GM06990 (cell line): Measurements from ENCODE around the gene MAGI1.

Experiments
- DNase-seq: peaks from one replicate; pipeline ENCODE4 v3.0.0-alpha.2; 2011; ENCODE audit not compliant: insufficient read length; ENCODE audit errors: extremely low read depth
- H3K27me3 ChIP-seq: replicated peaks from 2 replicates; pipeline ENCODE4 v1.6.0; 2011; ENCODE audit warnings: low read length; ENCODE audit not compliant: control insufficient read depth, insufficient read depth
- H3K36me3 ChIP-seq: 2 replicates; pipeline ENCODE4 v1.5.1; 2011; ENCODE audit warnings: low read length; ENCODE audit not compliant: control insufficient read depth, insufficient read depth
- H3K4me3 ChIP-seq: replicated peaks from 2 replicates; pipeline ENCODE4 v1.5.1; 2011; ENCODE audit warnings: low read depth, mild to moderate bottlenecking, control low read depth, low read length
- TF ChIP-seq, protein P1 (sequence below): IDR thresholded peaks from 2 replicates; pipeline ENCODE4 v1.5.1; 2011; ENCODE audit warnings: low read length, control low read depth, mild to moderate bottlenecking, inconsistent platforms; ENCODE audit not compliant: insufficient read depth, poor library complexity, severe bottlenecking

MAGI1 gene

DNA sequence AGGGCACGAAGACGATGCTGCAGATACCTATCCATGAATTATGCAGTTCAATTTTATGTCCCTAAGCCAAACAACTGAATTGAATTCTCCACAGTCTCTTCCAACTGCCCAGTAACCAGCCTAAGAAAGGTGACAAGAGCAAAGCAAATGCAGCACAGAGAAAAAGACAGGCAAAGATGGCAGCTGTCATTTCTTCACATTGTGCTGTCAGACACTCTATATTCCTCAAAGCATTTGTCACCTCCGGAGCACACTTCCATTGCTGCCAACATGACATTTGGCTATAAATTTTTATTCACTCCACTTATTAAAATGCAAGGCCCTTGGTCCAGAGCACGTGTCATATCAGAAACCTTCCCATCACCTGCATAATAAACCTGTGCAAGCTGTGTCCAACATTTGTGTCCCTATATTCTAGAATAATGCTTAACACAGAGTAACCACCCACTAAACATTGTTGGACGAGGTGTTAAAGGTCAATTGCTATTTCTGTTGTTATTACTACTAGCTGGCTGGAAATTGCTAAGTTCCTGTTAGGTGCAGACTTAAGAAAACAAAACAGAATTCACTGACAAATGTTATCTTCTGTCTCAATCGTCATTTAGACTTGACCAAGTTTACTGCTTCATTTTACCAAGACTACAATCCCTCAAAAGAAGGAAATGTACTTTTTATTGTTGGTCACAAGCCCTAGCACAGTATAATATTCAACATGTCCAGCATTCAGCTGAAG is 89.7 kb downstream of the MAGI1 start:
- H3K4me3 ChIP-seq = no peak overlapping the region
- DNase-seq = no peak
- no peaks in the 10 kb centered on the region for H3K36me3 ChIP-seq
- H3K27me3 ChIP-seq = no peaks in the 10 kb centered on the region; the same call in 1 of the 2 replicates
- TF ChIP-seq, protein P1, sequence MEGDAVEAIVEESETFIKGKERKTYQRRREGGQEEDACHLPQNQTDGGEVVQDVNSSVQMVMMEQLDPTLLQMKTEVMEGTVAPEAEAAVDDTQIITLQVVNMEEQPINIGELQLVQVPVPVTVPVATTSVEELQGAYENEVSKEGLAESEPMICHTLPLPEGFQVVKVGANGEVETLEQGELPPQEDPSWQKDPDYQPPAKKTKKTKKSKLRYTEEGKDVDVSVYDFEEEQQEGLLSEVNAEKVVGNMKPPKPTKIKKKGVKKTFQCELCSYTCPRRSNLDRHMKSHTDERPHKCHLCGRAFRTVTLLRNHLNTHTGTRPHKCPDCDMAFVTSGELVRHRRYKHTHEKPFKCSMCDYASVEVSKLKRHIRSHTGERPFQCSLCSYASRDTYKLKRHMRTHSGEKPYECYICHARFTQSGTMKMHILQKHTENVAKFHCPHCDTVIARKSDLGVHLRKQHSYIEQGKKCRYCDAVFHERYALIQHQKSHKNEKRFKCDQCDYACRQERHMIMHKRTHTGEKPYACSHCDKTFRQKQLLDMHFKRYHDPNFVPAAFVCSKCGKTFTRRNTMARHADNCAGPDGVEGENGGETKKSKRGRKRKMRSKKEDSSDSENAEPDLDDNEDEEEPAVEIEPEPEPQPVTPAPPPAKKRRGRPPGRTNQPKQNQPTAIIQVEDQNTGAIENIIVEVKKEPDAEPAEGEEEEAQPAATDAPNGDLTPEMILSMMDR = no peak

DNA sequence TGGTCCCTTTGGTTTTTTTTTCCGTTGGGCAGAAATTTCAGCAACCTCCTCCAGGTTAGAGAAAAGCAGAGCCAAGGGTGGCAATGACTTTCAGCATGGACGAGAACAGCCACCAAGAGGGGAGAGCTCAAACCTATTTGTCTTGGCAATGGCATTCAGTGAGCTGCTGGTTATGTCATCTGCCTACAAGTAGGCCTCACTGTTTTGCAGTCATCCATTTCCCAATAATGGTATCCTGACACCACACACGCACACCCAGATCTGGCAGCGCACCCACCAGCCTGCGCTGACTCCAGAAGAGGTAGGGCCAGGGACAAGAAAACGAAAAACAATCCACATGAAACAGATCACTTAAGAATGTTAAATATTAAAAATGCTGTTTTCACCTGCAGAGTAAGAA is 92.3 kb downstream of the MAGI1 start:
- no peak overlapping the region for H3K4me3 ChIP-seq
- TF ChIP-seq, protein P1 = no peak
- no peaks in the 10 kb centered on the region for H3K36me3 ChIP-seq
- no peak for DNase-seq
- H3K27me3 ChIP-seq = no peaks in the 10 kb centered on the region; the same call in 1 of the 2 replicates

DNA sequence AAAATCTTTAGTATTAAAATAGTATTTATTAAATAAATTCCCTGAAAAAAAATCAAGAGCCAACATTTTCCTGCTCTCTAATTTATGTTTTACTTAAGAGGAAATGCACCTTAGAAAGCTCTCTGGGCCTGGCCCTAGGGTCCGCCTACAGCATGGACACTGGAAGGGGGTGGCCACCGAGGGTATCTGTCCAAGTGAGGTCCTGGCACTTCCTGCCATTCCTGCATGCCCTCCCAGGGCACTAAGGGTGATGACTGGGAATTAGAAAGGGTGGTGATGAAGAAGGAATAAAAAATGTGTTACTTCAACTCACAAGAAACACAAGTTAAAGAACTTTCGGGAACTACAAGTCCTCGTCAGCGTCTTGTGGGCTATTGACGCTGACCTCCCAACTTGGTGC is 92.8 kb downstream of the MAGI1 start:
- Histone ChIP-seq H3K36me3 (no peaks in the 10 kb centered on the region), H3K27me3 (no peaks in the 10 kb centered on the region; the same call in 1 of the 2 replicates), H3K4me3 (no peak overlapping the region)
- TF ChIP-seq, protein P1 = no peak
- DNase-seq = no peak

DNA sequence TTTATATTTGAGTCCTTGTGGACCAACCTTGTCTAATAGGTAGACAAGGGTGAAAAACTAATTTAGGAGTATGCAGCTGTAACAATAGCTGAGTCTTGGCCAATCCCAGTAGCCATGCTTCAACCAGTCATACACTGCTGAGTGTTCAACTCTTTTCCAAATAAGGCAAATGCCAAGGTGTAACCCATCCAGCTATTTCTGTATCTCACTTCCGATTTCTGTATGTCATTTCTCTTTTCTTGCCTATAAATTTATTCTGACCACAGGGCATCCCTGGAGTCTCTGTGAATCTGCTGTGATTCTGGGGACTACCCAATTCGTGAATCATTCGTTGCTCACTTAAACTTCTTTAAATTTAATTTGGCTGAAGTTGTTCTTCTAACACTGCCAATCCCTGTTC is 93.2 kb downstream of the MAGI1 start:
- DNase-seq = peak; percentile 27
- TF ChIP-seq, protein P1 = no peak
- Histone ChIP-seq H3K27me3 (no peaks in the 10 kb centered on the region; the same call in 1 of the 2 replicates), H3K4me3 (no peak overlapping the region), H3K36me3 (no peaks in the 10 kb centered on the region)

DNA sequence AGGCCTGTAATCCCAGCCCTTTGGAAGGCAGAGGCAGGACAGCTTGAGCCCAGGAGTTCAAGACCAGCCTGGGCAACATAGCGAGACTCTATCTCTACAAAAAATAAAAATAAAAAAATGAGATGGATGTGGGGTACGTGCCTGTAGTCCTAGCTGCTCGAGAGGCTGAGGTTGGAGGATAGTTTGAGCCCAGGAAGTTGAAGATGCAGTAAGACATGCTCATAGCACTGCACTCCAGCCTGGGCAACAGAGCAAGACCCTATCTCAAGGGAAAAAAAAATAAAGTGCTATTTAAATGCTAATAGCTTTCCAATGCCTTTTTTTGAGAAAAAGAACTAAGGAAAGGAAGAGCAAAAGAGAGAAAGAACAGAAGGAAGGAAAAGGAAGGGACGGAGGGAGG is 94.5 kb downstream of the MAGI1 start:
- TF ChIP-seq, protein P1 = no peak
- no peak for DNase-seq
- Histone ChIP-seq H3K27me3 (no peaks in the 10 kb centered on the region; the same call in 1 of the 2 replicates), H3K4me3 (no peak overlapping the region), H3K36me3 (no peaks in the 10 kb centered on the region)

DNA sequence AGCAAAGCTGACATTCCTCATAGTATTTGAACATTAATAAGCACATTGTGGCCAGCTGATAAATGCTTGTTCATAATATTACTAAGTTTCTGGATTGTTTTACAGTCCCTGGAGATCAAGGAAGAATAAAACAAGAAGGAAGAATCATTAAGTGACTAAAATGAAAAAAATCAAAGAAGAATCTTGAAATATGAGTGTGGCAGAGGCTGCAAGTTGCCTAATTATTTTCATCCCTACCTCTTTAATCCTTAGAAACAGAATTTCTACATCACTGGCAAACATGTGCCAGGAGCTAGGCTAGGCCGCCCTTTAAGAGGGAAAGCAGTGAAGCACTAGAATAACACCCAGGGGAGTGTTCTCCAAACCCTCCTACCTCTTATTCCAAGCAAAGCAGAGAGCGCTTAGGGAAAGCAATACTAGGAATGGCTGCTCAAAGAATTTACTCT is 98.9 kb downstream of the MAGI1 start:
- no peak for DNase-seq
- no peaks in the 10 kb centered on the region for H3K27me3 ChIP-seq
- no peak overlapping the region for H3K4me3 ChIP-seq
- TF ChIP-seq, protein P1 = no peak
- H3K36me3 ChIP-seq = no peaks in the 10 kb centered on the region
